ENCODE results near the gene AOC3.

- TF ChIP-seq CTCF (IDR thresholded peaks at IDR 0.05) (no peak), POLR2A (IDR thresholded peaks at IDR 0.05) (no peak)
Observed at GRCh38 chr17:42893359-42893758, 42.4 kb downstream of the AOC3 start.
